Measurements from ENCODE around the gene YWHAH. TPM values are rescaled to one million over a fixed set of nuclear protein-coding genes. Genes with fewer than 3 reads are reported as not detected.

YWHAH gene
- total and polyA plus RNA-seq, 2 of the 8 experiments (the other 6 are each of a cell fraction or from before 2014, with no cell fraction given), result 146 to 247 TPM

DNA sequence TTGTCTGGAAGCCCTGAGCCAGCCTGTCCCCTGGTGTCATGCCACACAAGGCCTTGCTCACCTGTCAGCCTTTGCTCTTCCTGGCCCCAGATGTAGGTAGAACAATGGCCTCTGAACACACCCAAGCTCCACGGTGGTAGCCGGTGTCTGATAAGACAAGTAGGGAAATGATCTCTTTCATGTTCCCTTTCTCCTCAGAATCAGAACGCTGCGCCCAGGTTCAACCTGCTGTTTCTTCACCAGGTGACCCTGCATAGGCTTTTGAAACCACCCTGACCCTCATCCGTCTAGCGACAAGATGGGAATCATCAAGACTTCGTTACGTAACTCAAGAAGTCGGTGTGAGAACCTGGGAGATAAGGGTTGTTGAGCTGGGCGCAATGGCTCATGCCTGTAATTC, 28.7 kb upstream of the YWHAH start:
- no peaks in the 10 kb centered on the region for H3K79me2 ChIP-seq (ENCODE audit: control insufficient read depth in 1 of 2, insufficient read depth in 2 of 2, low read length in 2 of 2)
- no peaks in the 10 kb centered on the region for H3K36me3 ChIP-seq (ENCODE audit: control insufficient read depth in 2 of 4, insufficient read depth in 4 of 4, low read length in 3 of 4)
- H3K27ac ChIP-seq (ENCODE audit: low read depth, low read length), result no peak overlapping the region
- H4K91ac ChIP-seq (replicated peaks; ENCODE audit: insufficient read length, low read length), result no peak overlapping the region
- no peak overlapping the region for H3K14ac ChIP-seq (ENCODE audit: insufficient read length)
- no peak overlapping the region for H3K56ac ChIP-seq (replicated peaks; ENCODE audit: insufficient read length, low read depth, low read length)
- no peak overlapping the region for H2BK15ac ChIP-seq (ENCODE audit: low read length)
- H3K4ac ChIP-seq (replicated peaks; ENCODE audit: insufficient read length, low read depth, low read length), result no peak overlapping the region
- H2AFZ ChIP-seq (ENCODE audit: low read length), result no peak overlapping the region
- H2AK5ac ChIP-seq (ENCODE audit: low read depth, low read length), result no peak overlapping the region
- no peak overlapping the region for H3K9ac ChIP-seq (replicated peaks in 1 of 4; ENCODE audit: extremely low read depth in 1 of 4, low read depth in 3 of 4, low read length in 3 of 4)
- H3K4me2 ChIP-seq (ENCODE audit: insufficient read depth in 1 of 2, low read depth in 2 of 2, low read length in 2 of 2), result no peak overlapping the region
- WGBS, 2 experiments (ENCODE audit: extremely low coverage in 1 of 2, insufficient coverage in 1 of 2, insufficient read length in 1 of 2, insufficient replicate concordance in 2 of 2, low coverage in 1 of 2, low lambda C conversion rate in 2 of 2, missing lambda C conversion rate in 1 of 2), result 93% methylated on average over 10 of the region's 10 CpGs; no CpG with 5 or more reads in 1 of the 2 experiments
- H3K79me1 ChIP-seq (ENCODE audit: low read depth, low read length), result no peaks in the 10 kb centered on the region
- CTCF ChIA-PET (ENCODE audit: partially characterized antibody), result no interaction called here
- FAIRE-seq (no peak), DNase-seq (ENCODE audit: low read depth in 1 of 2, low spot score in 2 of 2) (no peak)
- H4K8ac ChIP-seq (ENCODE audit: extremely low read depth, insufficient read depth, low read length), result no peak overlapping the region
- H2BK120ac ChIP-seq (replicated peaks; ENCODE audit: low read depth, low read length), result no peak overlapping the region
- H3K4me1 ChIP-seq (replicated peaks in 1 of 4; ENCODE audit: control insufficient read depth in 3 of 4, insufficient read depth in 4 of 4, low read length in 3 of 4), result no peaks in the 10 kb centered on the region
- no peak overlapping the region for H3K23ac ChIP-seq (ENCODE audit: insufficient read length)
- no peaks in the 10 kb centered on the region for H3K23me2 ChIP-seq (ENCODE audit: low read depth, low read length)
- H3K4me3 ChIP-seq (ENCODE audit: extremely low read depth in 1 of 4, insufficient read depth in 2 of 4, low read depth in 3 of 4, low read length in 4 of 4), result no peak overlapping the region
- POLR2A ChIA-PET (ENCODE audit: partially characterized antibody), result no interaction called here
- no peaks in the 10 kb centered on the region for H4K20me1 ChIP-seq (replicated peaks in 1 of 2; ENCODE audit: control insufficient read depth in 1 of 2, insufficient read depth in 2 of 2, low read length in 2 of 2)
- no peak overlapping the region for H2BK5ac ChIP-seq (ENCODE audit: low read depth, low read length)
- H3K18ac ChIP-seq (ENCODE audit: extremely low read depth, low read length), result no peak overlapping the region
- no peaks in the 10 kb centered on the region for H3K9me3 ChIP-seq (ENCODE audit: insufficient read depth in 2 of 2, low read depth in 1 of 2, low read length in 1 of 2)
- no peak overlapping the region for H4K5ac ChIP-seq (ENCODE audit: insufficient read length, low read depth, low read length)
- no peak overlapping the region for H2BK12ac ChIP-seq (ENCODE audit: low read depth, low read length)
- no peaks in the 10 kb centered on the region for H3K27me3 ChIP-seq (replicated peaks in 1 of 4; ENCODE audit: control insufficient read depth in 3 of 4, extremely low read depth in 1 of 4, insufficient read depth in 3 of 4, low read length in 3 of 4)
- no peak overlapping the region for H2BK20ac ChIP-seq (ENCODE audit: low read length)
- no peak for TF ChIP-seq RXRA (IDR thresholded peaks at IDR 0.05; ENCODE audit: insufficient read depth, low read depth, low read length)
- no peak for TF ChIP-seq SRF (IDR thresholded peaks at IDR 0.05; ENCODE audit: low read depth, low read length)
- TF ChIP-seq CBX5 (IDR thresholded peaks at IDR 0.05; ENCODE audit: low read depth, low read length), result no peak
- TF ChIP-seq KDM5A (IDR thresholded peaks at IDR 0.05; ENCODE audit: low read length), result no peak
- no peak for TF ChIP-seq E2F6 (IDR thresholded peaks at IDR 0.05)
- no peak for TF ChIP-seq EZH2 (IDR thresholded peaks at IDR 0.05; ENCODE audit: low read depth, low read length, severe bottlenecking)
- TF ChIP-seq NRF1 (IDR thresholded peaks at IDR 0.05; ENCODE audit: low read depth, low read length), result no peak
- no peak for TF ChIP-seq ASH2L (IDR thresholded peaks at IDR 0.05; ENCODE audit: low read length)
- TF ChIP-seq, protein P1, sequence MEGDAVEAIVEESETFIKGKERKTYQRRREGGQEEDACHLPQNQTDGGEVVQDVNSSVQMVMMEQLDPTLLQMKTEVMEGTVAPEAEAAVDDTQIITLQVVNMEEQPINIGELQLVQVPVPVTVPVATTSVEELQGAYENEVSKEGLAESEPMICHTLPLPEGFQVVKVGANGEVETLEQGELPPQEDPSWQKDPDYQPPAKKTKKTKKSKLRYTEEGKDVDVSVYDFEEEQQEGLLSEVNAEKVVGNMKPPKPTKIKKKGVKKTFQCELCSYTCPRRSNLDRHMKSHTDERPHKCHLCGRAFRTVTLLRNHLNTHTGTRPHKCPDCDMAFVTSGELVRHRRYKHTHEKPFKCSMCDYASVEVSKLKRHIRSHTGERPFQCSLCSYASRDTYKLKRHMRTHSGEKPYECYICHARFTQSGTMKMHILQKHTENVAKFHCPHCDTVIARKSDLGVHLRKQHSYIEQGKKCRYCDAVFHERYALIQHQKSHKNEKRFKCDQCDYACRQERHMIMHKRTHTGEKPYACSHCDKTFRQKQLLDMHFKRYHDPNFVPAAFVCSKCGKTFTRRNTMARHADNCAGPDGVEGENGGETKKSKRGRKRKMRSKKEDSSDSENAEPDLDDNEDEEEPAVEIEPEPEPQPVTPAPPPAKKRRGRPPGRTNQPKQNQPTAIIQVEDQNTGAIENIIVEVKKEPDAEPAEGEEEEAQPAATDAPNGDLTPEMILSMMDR (IDR thresholded peaks at IDR 0.05; ENCODE audit: control extremely low read depth in 1 of 3, insufficient read depth in 1 of 3, low read depth in 1 of 3, low read length in 3 of 3), result no peak
- no peak for TF ChIP-seq SAP30 (IDR thresholded peaks at IDR 0.05; ENCODE audit: insufficient read depth, insufficient replicate concordance, low read length)
- TF ChIP-seq POLR2A (IDR thresholded peaks at IDR 0.05; ENCODE audit: control extremely low read depth in 1 of 2, low read depth in 2 of 2, low read length in 2 of 2), result no peak

Measured in H1 (cell line).